Activated effector memory CD4-positive, alpha-beta T cell treated with Interleukin-2 at 50 U/mL for 16 hours (primary cell): ENCODE data around the gene ELF3.
"Not testable (repeated sequence)": the region's sequence is repeated elsewhere in the genome, so short reads cannot be mapped to it uniquely, and the experiment has no call there.

Source experiments
- DNase-seq: peaks from one replicate; pipeline ENCODE4 v3.0.0-alpha.2; 2020

Gene ELF3

DNA sequence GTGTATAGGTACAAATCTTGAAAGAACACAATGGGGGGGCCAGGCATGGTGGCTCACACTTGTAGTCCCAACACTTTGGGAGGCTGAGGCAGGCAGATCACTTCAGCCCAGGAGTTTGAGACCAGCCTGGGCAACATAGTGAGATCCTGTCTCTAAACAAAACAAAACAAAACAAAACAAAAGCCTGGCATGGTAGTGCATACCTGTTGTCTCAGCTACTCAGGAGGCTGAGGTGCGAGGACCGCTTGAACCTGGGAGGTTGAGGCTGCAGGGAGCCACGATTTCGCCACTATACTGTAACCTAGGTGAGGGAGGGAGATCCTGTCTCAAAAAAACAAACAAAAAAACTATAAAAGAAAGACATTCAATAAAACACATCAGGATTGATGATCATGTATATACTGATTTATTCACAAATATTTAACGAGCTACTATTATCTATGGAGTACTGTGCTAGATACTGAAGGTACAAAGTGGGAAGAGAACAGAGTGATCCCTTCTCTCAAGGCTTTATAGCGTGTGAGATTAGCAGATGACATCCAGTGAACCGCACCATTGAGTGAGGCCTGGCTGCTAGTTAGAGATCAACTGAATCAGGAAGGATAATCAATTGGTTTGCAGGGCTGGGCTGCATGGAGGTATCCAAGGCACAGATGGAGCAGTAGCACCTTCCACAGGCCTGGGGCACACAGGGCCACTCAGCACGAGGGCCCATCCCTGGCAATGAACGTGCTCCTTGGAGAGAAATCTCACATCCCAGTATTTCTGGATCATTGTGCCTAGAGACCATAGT lies 26.4 kb downstream of the ELF3 start:
- DNase-seq, result no peak

- DNase-seq, result no peak
Measured at GRCh38 chr1:202037706-202038296, 27.4 kb downstream of the ELF3 start.

DNA sequence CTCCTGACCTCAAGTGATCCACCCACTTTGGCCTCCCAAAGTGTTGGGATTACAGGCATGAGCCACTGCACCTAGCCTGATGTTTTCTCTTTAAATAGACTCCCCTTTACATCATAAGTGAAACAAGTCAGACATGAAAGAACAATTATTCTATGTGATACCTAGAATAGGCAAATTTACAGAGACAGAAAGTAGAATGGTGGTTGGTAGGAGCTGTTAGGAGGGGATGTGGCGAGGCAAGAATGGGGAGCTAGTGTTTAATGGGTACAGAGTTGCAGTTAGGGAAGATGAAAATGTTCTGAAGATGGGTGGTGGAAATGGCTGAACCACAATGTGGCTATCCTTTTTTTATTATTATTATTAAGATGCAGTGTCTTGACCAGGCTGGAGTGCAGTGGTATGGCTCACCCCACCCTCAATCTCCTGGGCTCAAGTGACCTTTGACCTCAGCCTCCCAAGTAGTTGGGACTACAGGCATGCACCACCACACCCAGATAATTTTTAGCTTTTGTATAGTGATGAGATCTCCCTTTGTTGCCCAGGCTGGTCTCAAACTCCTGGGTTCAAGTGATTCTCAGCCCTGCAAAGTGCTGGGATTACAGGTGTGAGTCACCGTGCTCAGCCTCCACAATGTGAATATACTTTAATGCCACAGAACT lies 28.4 kb downstream of the ELF3 start:
- no peak for DNase-seq

GRCh38 chr1:202045705-202046104 lies 35.3 kb downstream of the ELF3 start:
- no peak for DNase-seq

DNA sequence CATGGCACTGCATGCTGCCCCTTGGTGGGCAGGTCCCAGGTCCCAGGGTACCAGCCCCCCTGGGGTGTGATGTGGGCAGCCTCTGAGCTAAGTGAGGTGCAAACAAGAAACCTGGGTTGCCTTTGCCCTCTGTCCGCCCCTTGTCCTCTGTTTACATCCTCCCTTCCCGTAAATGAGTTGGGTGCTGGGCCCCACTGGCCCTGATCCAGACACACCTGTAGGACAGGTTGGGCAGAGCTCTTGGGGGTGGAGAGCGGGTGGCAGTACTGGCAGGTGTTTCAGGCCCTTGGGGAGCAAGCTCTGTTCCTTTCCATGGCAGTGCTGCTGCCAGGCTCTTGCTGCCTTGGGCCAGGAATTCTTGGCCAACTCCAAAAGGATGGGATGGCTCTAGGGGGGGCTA lies 35.8 kb downstream of the ELF3 start:
- DNase-seq, result no peak

DNA sequence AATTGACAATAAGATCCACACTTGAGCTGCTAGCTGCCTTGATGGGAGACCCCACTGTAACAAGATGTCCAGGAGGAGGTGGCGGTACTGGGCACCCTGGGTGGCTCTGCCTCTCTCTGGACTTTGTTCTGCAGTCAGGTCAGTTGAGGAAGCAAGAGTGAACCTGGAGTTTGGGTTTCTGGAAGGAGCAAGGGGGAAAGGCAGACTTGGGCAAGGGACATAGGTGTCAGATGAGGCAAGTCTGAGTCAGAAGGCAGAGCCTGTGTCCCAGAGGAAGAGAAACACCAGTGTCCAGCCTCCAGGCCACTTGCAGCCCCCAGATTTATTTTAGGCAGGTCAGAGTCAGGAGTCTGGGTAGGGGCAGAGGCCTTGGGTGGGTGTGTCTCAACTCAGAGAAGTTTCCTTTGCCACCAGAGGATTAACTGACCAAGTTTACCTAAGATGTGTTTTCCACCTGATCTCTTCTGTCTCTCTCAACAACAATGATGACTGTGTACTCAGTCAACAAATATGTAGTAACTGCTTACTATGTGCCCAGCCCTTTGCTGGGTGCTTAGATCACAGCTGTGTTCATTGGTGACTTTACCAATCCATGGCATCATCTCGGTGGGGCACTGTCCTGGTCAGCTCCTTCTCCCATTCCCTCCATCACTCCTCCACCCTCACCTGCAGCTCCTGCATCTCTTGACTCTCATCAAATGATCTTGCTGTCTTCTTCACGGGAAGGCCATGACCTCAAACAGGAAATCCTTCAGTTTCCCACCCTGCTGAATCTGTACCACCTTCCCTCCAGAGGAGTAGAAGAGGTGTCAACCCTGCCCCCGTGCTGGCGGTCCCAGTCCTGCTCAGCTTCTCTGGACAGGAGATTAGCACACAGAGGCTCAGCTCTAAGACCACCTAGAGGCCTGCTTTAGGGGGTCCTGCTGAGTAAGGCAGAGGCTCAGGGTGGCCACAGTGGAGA lies 36.6 kb downstream of the ELF3 start:
- DNase-seq, result no peak

DNA sequence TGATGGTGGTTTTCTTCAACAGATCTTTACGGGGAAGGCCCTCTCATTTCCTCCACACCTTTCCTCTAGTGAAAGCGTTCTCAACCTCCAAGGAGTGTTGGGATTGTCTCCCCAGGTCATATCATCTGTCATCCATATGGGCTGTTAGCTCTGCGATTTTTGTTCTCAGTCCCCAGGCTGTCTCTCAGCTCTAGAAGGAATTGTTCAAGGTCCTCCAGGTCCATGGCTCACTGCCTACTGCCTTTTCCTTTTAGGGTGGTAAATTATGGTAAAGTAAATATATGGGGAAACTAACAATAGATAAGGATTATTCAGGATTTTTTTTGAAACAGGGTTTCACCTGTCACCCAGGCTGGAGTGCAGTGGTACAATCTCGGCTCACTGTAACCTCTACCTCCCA lies 37.6 kb downstream of the ELF3 start:
- DNase-seq, result no peak

- no peak for DNase-seq
Measured at GRCh38 chr1:202049129-202049528, 38.7 kb downstream of the ELF3 start.

DNA sequence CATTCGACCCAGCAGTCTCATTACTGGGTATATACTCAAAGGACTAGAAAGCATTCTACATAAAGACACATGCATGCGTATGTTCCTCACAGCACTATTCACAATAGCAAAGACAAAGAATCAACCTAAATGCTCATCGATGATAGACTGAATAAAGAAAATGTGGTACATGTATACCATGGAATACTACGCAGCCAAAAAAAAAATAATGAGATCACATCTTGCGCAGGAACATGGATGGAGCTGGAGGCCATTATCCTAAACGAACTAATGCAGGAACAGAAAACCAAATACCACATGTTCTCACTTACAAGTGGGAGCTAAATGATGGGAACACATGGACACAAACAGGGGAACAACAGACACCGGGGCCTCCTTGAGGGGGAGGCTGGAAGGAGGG lies 43.7 kb downstream of the ELF3 start:
- DNase-seq, result no peak

- DNase-seq, result not testable (repeated sequence)
Measured at GRCh38 chr1:202054673-202055072, 44.3 kb downstream of the ELF3 start.

DNA sequence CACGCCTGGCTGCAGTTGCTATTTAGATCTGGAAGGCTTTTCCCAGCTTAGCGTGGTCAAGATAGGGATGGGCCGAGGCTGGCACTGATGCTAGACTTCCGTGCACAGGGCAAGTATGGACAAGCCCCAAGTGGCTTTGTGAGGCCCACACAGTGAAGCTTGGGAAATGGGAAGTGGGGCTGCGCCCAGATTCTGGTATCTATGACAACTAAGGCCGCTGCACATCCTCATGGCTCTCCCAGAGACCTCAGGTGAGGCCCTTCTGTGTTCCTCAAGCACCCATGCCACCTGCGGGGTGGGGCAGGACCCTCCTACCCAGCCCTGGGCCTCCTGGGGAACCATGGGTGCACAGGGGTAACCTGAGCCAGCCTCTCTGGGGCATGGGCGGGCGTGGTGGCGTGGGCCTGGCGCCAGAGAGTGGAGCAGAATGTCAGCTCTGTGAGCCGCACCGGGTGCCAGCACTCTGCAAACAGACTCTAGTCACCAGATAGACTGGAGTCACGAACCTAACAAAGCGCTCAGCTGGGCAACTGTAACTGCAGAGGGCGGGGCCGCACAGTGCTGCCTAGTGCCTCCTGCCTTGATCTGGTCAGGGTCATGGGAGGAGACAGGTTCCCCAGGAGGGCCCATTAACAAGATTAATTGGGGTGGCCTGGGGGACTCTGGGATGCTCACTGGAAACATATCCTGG lies 46.4 kb downstream of the ELF3 start:
- DNase-seq, result no peak

- DNase-seq, result not testable (repeated sequence)
Measured at GRCh38 chr1:202057335-202057704, 46.9 kb downstream of the ELF3 start.

DNA sequence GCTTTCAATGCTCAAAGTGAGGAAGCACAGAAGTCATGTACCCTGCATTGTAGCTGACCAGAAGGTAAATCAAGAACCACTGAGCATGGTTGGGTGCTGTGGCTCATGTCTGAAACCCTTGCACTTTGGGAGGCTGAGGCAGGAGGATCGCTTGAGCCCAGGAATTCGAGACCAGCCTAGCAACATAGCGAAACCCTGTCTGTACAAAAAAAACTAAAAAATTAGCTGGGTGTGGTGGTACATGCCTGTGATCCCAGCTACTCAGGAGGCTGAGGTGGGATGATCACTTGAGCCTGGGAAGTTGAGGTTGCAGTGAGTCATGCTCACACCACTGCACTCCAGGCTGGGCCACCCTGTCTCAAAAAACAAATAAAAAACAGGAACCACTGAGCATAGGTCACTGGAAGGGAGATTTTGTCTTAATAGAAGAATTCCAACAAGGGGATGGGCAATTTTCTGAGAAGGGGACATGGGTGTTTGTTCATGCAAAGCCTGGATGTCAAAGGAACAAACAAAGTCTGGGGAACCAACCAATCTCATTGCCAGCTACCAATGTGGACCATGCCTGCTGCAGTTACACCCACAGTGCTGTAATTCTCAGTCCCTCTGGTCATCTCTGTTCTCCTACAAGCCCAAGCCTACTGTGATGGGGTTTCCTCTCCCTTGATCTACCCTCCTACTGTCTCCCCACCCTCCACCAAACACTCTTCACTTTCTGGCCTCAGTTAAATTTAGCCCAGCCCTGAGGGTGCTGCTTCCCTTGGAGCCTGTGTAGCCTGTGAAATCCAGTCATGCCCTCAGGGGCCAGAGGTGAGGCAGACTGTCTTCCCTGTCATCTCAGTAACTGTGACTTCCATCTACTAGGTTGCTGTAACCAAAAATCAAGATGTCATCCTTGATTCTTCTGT lies 47.9 kb downstream of the ELF3 start:
- no peak for DNase-seq

GRCh38 chr1:202061055-202061454 lies 50.7 kb downstream of the ELF3 start:
- DNase-seq, result no peak

DNA sequence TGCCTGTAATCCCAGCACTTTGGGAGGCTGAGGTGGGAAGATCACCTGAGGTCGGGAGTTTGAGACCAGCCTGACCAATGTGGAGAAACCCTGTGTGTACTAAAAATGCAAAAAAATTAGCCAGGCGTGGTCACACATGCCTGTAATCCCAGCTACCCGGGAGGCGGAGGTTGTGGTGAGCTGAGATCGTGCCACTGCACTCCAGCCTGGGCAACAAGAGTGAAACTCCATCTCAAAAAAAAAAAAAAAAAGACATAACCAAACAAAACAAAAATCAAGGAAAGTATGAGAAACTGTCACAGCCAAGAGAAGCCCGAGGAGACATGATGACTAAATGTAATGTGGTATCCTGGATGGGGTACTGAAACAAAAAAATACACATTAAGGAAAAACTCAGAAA lies 51.4 kb downstream of the ELF3 start:
- not testable (repeated sequence) for DNase-seq

DNA sequence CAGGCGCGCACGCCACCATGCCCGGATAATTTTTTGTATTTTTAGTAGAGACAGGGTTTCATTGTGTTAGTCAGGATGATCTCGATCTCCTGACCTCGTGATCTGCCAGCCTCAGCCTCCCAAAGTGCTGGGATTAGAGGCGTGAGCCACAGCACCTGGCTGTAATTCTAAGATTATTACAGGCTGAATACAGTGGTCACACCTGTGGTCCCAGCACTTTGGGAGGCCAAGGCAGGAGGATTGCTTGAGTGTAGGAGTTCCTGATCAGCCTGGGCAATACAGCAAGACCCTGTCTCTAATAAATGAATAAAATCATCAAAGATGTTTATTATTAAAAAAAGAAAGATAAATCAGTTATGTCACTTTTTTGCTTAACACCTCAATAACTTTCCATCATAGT lies 52.2 kb downstream of the ELF3 start:
- not testable (repeated sequence) for DNase-seq

DNA sequence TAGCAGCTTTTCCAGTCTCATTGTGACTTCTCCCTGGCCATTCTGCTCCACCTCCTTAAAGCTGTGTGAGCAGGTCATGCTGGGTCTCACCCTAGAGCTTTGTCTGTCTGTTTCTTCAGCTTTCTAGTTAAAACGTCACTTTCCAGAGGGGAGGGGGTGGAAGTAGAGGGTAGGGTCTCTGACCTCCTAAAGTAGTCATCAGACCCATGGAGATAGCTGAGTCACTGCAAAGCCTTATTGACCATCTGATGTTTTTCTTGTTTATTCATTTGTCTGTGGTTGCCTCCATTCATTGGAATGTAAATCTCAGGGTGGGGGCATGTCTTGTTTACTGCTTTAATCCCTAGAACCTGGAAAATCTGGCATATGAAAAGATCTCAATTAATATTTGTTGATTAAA lies 52.7 kb downstream of the ELF3 start:
- no peak for DNase-seq

GRCh38 chr1:202064889-202065312 lies 54.5 kb downstream of the ELF3 start:
- not testable (repeated sequence) for DNase-seq
